KMS-11 (cell line): ENCODE data around the gene GRK3.

Experiments
- H2AFZ ChIP-seq: fragments of 200-600 bp; sonication (generic); 2 replicates; pipeline ENCODE4 v1.6.1; 2016; ENCODE audit warnings: antibody characterized with exemption, mixed run types, low read depth
- H3K27ac ChIP-seq: fragments of 200-600 bp; sonication (generic); 2 replicates; pipeline ENCODE4 v1.6.1; 2016; ENCODE audit warnings: mild to moderate bottlenecking, mixed run types
- H3K27me3 ChIP-seq: fragments of 200-600 bp; sonication (generic); 2 replicates; pipeline ENCODE4 v1.6.1; 2017; ENCODE audit warnings: mild to moderate bottlenecking, low read depth, mixed run types, moderate library complexity; ENCODE audit not compliant: insufficient read depth
- H3K36me3 ChIP-seq: fragments of 200-600 bp; sonication (generic); 2 replicates; pipeline ENCODE4 v1.6.1; 2017; ENCODE audit warnings: mild to moderate bottlenecking, mixed run types; ENCODE audit not compliant: insufficient read depth
- H3K4me1 ChIP-seq: fragments of 200-600 bp; sonication (generic); 2 replicates; pipeline ENCODE4 v1.6.1; 2016; ENCODE audit warnings: mild to moderate bottlenecking, low read depth, mixed run types; ENCODE audit not compliant: poor library complexity, severe bottlenecking
- H3K4me2 ChIP-seq: fragments of 200-600 bp; sonication (generic); 2 replicates; pipeline ENCODE4 v1.7.0; 2016; ENCODE audit warnings: mild to moderate bottlenecking, mixed run types
- H3K4me3 ChIP-seq: fragments of 200-600 bp; sonication (generic); IDR thresholded peaks from 2 replicates; pipeline ENCODE4 v1.6.1; 2017; ENCODE audit warnings: low read depth, low read length, mixed read lengths; ENCODE audit not compliant: insufficient read depth
- H3K79me2 ChIP-seq: fragments of 200-600 bp; sonication (generic); 2 replicates; pipeline ENCODE4 v1.6.1; 2016; ENCODE audit warnings: low read depth, mixed run types; ENCODE audit not compliant: insufficient read depth
- H3K9ac ChIP-seq: fragments of 200-600 bp; sonication (generic); 2 replicates; pipeline ENCODE4 v1.6.1; 2016; ENCODE audit warnings: mild to moderate bottlenecking, mixed run types
- H4K20me1 ChIP-seq: fragments of 200-600 bp; sonication (generic); 2 replicates; pipeline ENCODE4 v1.6.1; 2016; ENCODE audit warnings: mild to moderate bottlenecking, mixed run types; ENCODE audit not compliant: insufficient read depth
- CTCF ChIP-seq: fragments of 200-600 bp; sonication (generic); conservative IDR thresholded peaks from 2 replicates; pipeline ENCODE4 v1.6.1; 2017; ENCODE audit warnings: low read depth, mild to moderate bottlenecking, antibody characterized with exemption, low read length, moderate library complexity, mixed read lengths

The GRK3 gene

DNA sequence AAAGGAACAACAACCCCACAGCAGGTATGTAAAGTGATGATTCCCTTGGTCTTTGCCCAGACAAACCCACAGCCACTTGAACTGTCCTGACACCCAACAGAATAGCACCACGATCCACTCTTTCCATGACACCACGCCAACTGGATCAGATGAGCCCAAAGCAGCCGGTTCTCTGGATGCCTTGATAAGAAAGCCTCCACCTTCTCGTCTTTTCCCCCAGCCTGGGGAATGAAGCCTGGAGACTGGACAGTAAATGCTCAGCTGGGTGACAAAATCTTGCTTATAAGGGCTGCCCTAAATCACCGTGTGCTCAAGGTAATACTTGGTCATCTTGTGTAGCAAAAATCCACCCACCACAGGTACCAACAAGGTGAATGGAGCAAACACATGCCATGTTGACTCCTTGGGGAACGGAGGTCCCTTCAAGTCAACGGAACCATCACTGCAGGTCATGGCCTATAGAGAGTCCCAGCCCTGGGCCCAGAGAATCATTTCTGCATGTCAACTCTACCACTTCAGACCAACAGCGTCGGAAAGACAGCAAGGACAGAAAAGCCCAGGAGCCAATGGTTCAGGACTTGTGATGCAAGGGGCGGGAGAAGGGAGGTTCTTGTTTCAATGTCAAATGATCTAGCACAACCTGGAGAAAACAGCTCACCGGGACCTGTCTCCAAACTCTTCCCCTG is 175.3 kb downstream of the GRK3 start:
- no peaks in the 10 kb centered on the region for H3K4me1 ChIP-seq
- no peaks in the 10 kb centered on the region for H3K36me3 ChIP-seq
- no peak overlapping the region for H3K27ac ChIP-seq
- H3K9ac ChIP-seq: no peak overlapping the region
- no peaks in the 10 kb centered on the region for H4K20me1 ChIP-seq
- H3K4me2 ChIP-seq: no peak overlapping the region
- TF ChIP-seq CTCF: no peak
- H2AFZ ChIP-seq: no peak overlapping the region
- no peaks in the 10 kb centered on the region for H3K79me2 ChIP-seq
- no peaks in the 10 kb centered on the region for H3K27me3 ChIP-seq
- H3K4me3 ChIP-seq: no peak overlapping the region

DNA sequence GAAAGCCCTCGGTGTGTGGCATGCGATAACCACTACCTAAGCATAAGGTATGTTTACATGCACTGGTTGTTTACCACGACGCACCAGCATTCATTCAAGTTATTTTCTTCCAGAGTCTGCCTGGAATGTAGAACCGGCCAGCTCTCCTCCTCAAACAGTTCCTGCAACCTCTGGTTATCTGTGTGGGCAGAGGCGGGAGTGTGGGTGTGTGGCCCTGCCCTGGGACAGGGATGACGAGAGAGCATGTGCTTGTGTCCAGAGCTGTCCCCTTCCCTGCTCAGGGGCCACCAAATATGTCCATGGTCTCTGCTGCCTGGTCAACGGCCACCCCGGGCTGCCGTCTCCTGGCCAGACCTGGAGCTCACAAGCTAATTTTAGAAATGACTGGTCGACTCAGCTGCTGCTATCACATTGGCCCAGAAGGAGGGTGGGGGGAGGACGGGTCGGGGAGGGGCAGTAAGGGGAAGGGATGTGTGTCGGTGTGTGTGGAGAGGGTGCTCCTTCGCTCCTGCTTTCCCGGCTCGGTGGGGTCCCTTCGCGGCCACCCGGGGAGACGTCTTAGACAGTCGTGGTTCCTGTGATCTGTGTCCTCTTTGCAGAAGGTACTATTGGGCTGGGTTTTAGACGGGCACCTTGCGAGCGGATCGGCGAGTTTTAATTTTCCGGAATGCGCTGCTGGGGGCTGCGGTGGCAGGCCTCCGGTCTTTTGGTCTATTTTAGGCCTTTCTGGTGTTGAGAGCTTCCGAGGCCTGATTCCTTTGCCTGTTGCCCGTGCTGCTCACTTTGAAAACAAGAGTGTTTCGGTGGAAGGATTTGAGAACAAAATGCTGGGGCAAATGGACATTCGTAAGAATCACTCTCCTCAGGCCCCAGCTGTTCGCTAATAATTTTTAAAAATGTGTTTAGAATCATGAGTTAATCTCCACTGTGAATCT is 177.5 kb downstream of the GRK3 start, which contains the start of gene MYO18B:
Gene MYO18B, plus strand, starts transcription at position 497 of the 935 bp plus-strand sequence. CDS start 18,905 bp downstream, outside the sequence.
- Histone ChIP-seq H3K4me3 (no peak within 1 kb of the TSS), H3K9ac (no peak within 1 kb of the TSS), H3K36me3 (no peaks in the 10 kb centered on the region), H3K27ac (no peak within 1 kb of the TSS), H3K4me2 (no peak within 1 kb of the TSS), H4K20me1 (no peaks in the 10 kb centered on the region), H2AFZ (no peak within 1 kb of the TSS), H3K27me3 (no peaks in the 10 kb centered on the region), H3K79me2 (no peaks in the 10 kb centered on the region), H3K4me1 (no peaks in the 10 kb centered on the region)
- no peak for TF ChIP-seq CTCF

GRCh38 chr22:25742918-25743708 is 178.6 kb downstream of the GRK3 start:
- H3K27me3 ChIP-seq: no peaks in the 10 kb centered on the region
- H2AFZ ChIP-seq: no peak overlapping the region
- no peak for TF ChIP-seq CTCF
- no peak overlapping the region for H3K4me3 ChIP-seq
- H3K9ac ChIP-seq: no peak overlapping the region
- H4K20me1 ChIP-seq: no peaks in the 10 kb centered on the region
- no peak overlapping the region for H3K27ac ChIP-seq
- no peaks in the 10 kb centered on the region for H3K36me3 ChIP-seq
- no peaks in the 10 kb centered on the region for H3K4me1 ChIP-seq
- H3K79me2 ChIP-seq: no peaks in the 10 kb centered on the region
- H3K4me2 ChIP-seq: no peak overlapping the region

GRCh38 chr22:25744694-25745093 is 180.2 kb downstream of the GRK3 start:
- H3K79me2 ChIP-seq: no peaks in the 10 kb centered on the region
- H3K4me2 ChIP-seq: no peak overlapping the region
- no peak for TF ChIP-seq CTCF
- H4K20me1 ChIP-seq: no peaks in the 10 kb centered on the region
- no peaks in the 10 kb centered on the region for H3K27me3 ChIP-seq
- no peak overlapping the region for H2AFZ ChIP-seq
- no peak overlapping the region for H3K27ac ChIP-seq
- no peaks in the 10 kb centered on the region for H3K4me1 ChIP-seq
- no peak overlapping the region for H3K4me3 ChIP-seq
- H3K36me3 ChIP-seq: no peaks in the 10 kb centered on the region
- H3K9ac ChIP-seq: no peak overlapping the region
